Heart right ventricle (tissue), 16 donors: ENCODE measurements around the gene AKNAD1. TPM values are rescaled to one million over a fixed set of nuclear protein-coding genes. Genes with fewer than 3 reads are reported as not detected.

ENCODE experiments used
- ATAC-seq, 8 donors: fragments of 200-7000 bp; cut with Tn5 transposase; one replicate each; pipeline ENCODE4 v1.9.1; 2020; ENCODE audit warnings: mild to moderate bottlenecking in 8 of 8, moderate library complexity in 8 of 8, moderate number of reproducible peaks in 1 of 8
- DNase-seq, 2 donors: peaks; one replicate each; pipeline ENCODE4 v3.0.0-alpha.2; 2020
- H3K27ac ChIP-seq, 10 donors: fragments of 200-600 bp; sonication (generic) in 2 of 10; one replicate each; pipeline versions ENCODE4 v1.5.0 to v1.8.0; 2020 to 2022; ENCODE audit warnings: mild to moderate bottlenecking in 3 of 10
- H3K27me3 ChIP-seq, 7 donors: fragments of 200-600 bp; one replicate each; pipeline ENCODE4 v1.8.0; 2021 to 2022; ENCODE audit warnings: mild to moderate bottlenecking in 2 of 7
- H3K36me3 ChIP-seq, 9 donors: fragments of 200-600 bp; sonication (generic) in 1 of 9; one replicate each; pipeline versions ENCODE4 v1.5.0 to v1.8.0; 2020 to 2022; ENCODE audit warnings: mild to moderate bottlenecking in 2 of 9
- H3K4me1 ChIP-seq, 9 donors: fragments of 200-600 bp; sonication (generic) in 1 of 9; one replicate each; pipeline versions ENCODE4 v1.5.0 to v1.8.0; 2020 to 2022; ENCODE audit warnings: mild to moderate bottlenecking in 4 of 9
- H3K4me3 ChIP-seq, 10 donors: fragments of 200-600 bp; sonication (generic) in 2 of 10; one replicate each; pipeline versions ENCODE4 v1.5.0 to v1.8.0; 2020 to 2022; ENCODE audit warnings: mild to moderate bottlenecking in 7 of 10, moderate library complexity in 2 of 10
- H3K9me3 ChIP-seq, 11 donors: fragments of 200-600 bp in 10 of 11; sonication (generic) in 2 of 11; one replicate each; pipeline versions ENCODE4 v1.5.0 to v1.8.0; 2013 to 2022; ENCODE audit warnings: mild to moderate bottlenecking in 2 of 11, control low read depth in 1 of 11, moderate library complexity in 1 of 11
- WGBS, 2 donors: extraction: QIAGEN DNeasy Blood & Tissue Kit; methylation state at CpG; one replicate each; pipeline ENCODE4 v1.1.7; 2013; ENCODE audit warnings: inconsistent platforms in 1 of 2; 5-methylcytosine and 5-hydroxymethylcytosine counted together
- intact Hi-C, 10 donors: fragments of 100-400 bp; cut with DNase I; formaldehyde crosslinking; loops; one replicate each; pipeline versions ENCODE4 v1.11.1 to v1.14.2; 2022
- polyA plus RNA-seq, 2 donors: library from polyadenylated mRNA; stranded (reverse); fragments of 200-250 nt; gene quantifications; one replicate each; pipeline ENCODE4 v1.2.3, GENCODE V29; 2013
- total RNA-seq, 10 donors: library from RNA; stranded (reverse); fragmentation: NEBNext Ultra II Directional in 3 of 10; extraction: Animal tissue kit (Norgen Biotek cat#: 25700) in 3 of 10; gene quantifications; one replicate each; pipeline versions ENCODE4 v1.2.1 to v1.2.4, GENCODE V29; 2021 to 2023
- TF ChIP-seq, protein P1 (sequence below), 9 donors: fragments of 200-600 bp; sonication (generic) in 2 of 9; IDR thresholded peaks; one replicate each; pipeline versions ENCODE4 v1.5.0 to v1.8.0; 2021 to 2022; ENCODE audit warnings: antibody characterized with exemption in 9 of 9, mild to moderate bottlenecking in 5 of 9, moderate library complexity in 1 of 9
- donor health status: Arrhythmogenic right ventricular cardiomyopathy.
- donor health status: ischemic (EF 13 %, LVEDD 7.1; RV severe dilation, severe dysfunction).
- donor health status: healthy with polysubstance abuse.
- donor health status: DM: no; HTN: yes; CAD: no.
- donor health status: DM: no; HTN: no; CAD: no.
- donor health status: ischemic (EF 25% LVEDD 6.9; RV normal size, moderate dysfunction).
- donor health status: ischemic (EF 25% LVEDD 5.7; RV mildly dilated, moderate dysfunction).
- donor health status: healthy.
- donor health status: DM: yes; HTN: yes; CAD: no.
- donor health status: Ischemic cardiomyopathy.
- donor health status: ischemic (EF 35%, LVEDD 5.7; RV mildly dilated, moderate dysfunction).
- donor health status: nonischemic (EF 11% LVEDD 7.7; RV severe dilation, severe dysfunction).
- donor health status: DM: yes; HTN: yes; CAD: no.
- donor health status: PGD.
- donor health status: ischemic (EF 29% LVEDD 5.4; RV normal size, mild dysfunction).
- donor health status: nonischemic (EF 23%, LVEDD 6.1; RV moderate dilation, normal function).

AKNAD1 gene
- total and polyA plus RNA-seq, 12 donors = 0.06 to 0.15 TPM; not detected in 10

DNA sequence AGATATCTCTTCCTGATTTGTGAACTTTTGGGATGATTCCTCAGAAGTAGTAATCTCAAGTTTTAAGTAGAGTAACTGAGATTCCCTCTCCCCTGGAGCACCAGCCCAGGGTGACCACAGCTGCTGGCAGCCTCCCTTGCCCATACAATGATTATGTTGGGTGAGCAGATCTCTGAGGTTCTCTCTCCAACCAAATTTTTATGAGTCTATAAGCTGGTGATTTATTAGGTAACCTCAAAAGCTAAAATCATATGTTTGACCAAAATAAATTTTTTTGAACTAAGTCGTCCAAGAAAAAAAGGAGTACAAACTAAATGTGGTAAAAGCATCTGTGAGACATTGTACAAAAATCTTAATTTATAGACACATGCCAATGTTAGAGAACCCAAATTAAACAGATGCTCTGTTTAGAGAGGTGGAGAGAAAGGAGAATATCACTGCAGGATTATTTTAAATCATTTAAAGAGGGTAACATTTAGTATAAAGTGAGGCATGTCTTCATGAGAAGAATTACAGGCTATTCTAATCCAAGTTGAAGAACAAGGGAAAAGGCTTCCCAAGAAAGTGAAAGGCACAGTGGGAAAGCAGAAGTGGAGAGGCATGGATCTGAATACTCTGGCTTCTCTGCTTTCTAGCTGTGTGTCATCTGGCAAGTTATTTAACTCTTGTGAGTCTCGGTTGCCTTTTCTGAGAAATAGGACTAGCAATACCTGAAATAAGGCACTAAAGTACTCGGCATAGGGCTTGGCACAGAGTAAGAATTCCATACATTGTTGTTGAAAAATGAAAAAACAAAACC is 2.5 kb downstream of the AKNAD1 start:
- DNase-seq = no peak
- no peak for ATAC-seq
- intact Hi-C loops = no loop called here
- Histone ChIP-seq H3K27ac (no peak overlapping the region), H3K4me3 (no peak overlapping the region), H3K9me3 (no peaks in the 10 kb centered on the region), H3K36me3 (no peaks in the 10 kb centered on the region), H3K27me3 (peaks cover 0 to 5% (median 0%) of the 10 kb centered on the region in 7 donors), H3K4me1 (peaks cover 0 to 25% (median 0%) of the 10 kb centered on the region in 9 donors)
- TF ChIP-seq, protein P1, sequence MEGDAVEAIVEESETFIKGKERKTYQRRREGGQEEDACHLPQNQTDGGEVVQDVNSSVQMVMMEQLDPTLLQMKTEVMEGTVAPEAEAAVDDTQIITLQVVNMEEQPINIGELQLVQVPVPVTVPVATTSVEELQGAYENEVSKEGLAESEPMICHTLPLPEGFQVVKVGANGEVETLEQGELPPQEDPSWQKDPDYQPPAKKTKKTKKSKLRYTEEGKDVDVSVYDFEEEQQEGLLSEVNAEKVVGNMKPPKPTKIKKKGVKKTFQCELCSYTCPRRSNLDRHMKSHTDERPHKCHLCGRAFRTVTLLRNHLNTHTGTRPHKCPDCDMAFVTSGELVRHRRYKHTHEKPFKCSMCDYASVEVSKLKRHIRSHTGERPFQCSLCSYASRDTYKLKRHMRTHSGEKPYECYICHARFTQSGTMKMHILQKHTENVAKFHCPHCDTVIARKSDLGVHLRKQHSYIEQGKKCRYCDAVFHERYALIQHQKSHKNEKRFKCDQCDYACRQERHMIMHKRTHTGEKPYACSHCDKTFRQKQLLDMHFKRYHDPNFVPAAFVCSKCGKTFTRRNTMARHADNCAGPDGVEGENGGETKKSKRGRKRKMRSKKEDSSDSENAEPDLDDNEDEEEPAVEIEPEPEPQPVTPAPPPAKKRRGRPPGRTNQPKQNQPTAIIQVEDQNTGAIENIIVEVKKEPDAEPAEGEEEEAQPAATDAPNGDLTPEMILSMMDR (IDR thresholded peaks at IDR 0.05) = no peak
- 82 to 95% methylated on average over 3 of the region's 3 CpGs for WGBS, 2 donors

DNA sequence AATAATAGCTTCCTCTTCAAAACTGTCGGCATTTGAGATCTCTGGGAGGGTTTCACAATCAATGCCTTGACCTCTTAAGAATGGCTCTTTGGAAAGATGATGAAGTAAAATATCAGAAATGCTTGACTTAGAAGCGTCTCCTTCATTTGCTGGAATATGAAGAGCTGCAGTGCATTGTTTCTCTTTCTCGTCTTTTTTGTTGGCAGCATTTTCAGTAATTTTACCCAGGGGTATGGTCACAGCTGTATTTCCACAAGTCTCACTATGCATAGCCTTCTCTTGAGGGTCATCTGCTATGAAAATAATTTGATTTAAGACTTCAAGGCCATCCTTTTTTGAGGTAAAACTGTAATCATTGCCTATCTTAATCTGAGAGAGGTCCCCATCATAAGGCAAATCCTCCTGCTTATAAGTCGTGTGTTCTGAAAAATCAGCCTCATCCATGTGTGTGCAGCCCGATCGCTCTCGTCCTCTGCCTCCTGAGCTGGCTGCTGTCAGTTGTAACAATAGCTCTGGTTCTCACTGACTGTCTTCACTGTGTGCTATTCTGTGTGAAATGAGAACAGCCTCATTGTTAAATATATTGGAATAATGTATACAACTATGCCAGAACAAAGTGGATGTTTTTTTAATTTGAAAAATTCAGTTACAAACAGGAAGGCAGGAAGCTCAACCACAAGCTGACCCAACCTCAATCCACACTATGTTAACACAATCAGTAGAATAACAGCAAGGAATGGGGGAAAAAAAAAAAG is 4.5 kb downstream of the AKNAD1 start:
- H3K27me3 ChIP-seq = peaks cover 0 to 5% (median 0%) of the 10 kb centered on the region in 7 donors
- ATAC-seq (peak in 2 of 8 donors; percentile 37 to 52), DNase-seq (no peak)
- 38 to 51% methylated on average over 7 of the region's 7 CpGs for whole genome bisulfite sequencing, 2 donors
- intact Hi-C loops = no loop called here
- peak overlapping the region in 4 of 10 donors; percentile 2 to 12 (median 10) for H3K4me3 ChIP-seq
- H3K27ac ChIP-seq = peak overlapping the region in 3 of 10 donors; percentile 15 to 45 (median 44)
- no peaks in the 10 kb centered on the region for H3K36me3 ChIP-seq
- no peaks in the 10 kb centered on the region for H3K9me3 ChIP-seq
- TF ChIP-seq, protein P1 (IDR thresholded peaks at IDR 0.05) = no peak
- H3K4me1 ChIP-seq = peaks cover 0 to 25% (median 0%) of the 10 kb centered on the region in 9 donors

DNA sequence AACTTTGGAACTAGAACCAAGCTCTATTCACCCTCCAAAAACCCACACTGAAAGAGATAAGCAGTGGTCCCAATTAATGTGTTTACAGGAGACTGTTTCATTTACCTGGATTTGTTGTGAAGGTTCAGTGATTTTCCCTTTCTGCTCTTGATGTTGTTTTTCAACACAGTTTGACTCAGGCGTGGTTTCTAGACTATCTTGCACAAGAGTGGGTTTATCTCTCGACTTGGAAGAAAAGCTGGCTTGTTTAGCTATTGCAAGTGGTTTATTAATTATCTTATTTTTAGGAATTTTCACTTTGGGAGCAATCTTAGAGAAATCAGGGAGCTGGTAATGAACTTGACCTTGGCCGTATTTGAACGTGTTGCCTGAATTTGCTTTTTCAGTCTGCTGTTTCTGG is 5.3 kb downstream of the AKNAD1 start:
- Histone ChIP-seq H3K4me1 (peaks cover 0 to 25% (median 0%) of the 10 kb centered on the region in 9 donors), H3K9me3 (no peaks in the 10 kb centered on the region), H3K4me3 (no peak overlapping the region), H3K27me3 (peaks cover 0 to 5% (median 0%) of the 10 kb centered on the region in 7 donors), H3K36me3 (no peaks in the 10 kb centered on the region), H3K27ac (peak overlapping the region in 2 of 10 donors; percentile 44 to 45)
- DNase-seq (no peak), ATAC-seq (no peak)
- intact Hi-C loops = no loop called here
- TF ChIP-seq, protein P1 (IDR thresholded peaks at IDR 0.05) = no peak
- 59 to 72% methylated on average over 4 of the region's 4 CpGs for WGBS, 2 donors

DNA sequence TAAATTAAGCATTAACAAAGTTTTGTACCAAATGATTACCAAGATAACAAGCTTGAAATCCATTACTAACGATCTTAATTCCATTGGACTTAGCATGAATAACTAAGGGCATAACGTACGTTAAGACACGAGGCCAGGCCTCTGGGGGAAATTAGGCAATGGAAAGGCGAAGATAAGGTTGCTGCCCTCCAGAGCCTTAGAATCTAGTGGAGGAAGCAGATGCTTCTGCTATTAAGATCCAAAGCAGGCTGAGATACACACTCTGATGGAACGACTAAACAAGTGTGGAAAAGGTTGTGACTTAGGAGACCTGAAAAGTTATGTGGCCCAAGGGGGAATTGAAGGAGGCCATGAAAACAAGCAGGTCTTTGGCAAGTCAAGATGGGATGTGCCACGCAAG is 6.0 kb downstream of the AKNAD1 start:
- intact Hi-C loops = no loop called here
- TF ChIP-seq, protein P1 (IDR thresholded peaks at IDR 0.05) = no peak
- no peak for DNase-seq
- Histone ChIP-seq H3K36me3 (no peaks in the 10 kb centered on the region), H3K4me1 (peaks cover 0 to 25% (median 0%) of the 10 kb centered on the region in 9 donors), H3K27ac (no peak overlapping the region), H3K9me3 (no peaks in the 10 kb centered on the region), H3K4me3 (no peak overlapping the region), H3K27me3 (peaks cover 0 to 5% (median 0%) of the 10 kb centered on the region in 7 donors)
- WGBS, 2 donors = 84 to 87% methylated on average over 7 of the region's 7 CpGs
- ATAC-seq = no peak
